Thyroid gland (tissue), 4 donors: Measurements from ENCODE around the gene HCRT. TPM values are rescaled to one million over a fixed set of nuclear protein-coding genes. Genes with fewer than 3 reads are reported as not detected.

Experiments
- DNase-seq, 2 donors: peaks; one replicate each; pipeline ENCODE4 v3.0.0-alpha.2; 2019
- H3K27ac ChIP-seq, 3 donors: fragments of 200-600 bp; sonication (generic); 1 replicate in 2 of 3; 2 replicates in 1 of 3; pipeline ENCODE4 v1.5.1; 2016 to 2019; ENCODE audit warnings: mild to moderate bottlenecking in 1 of 3, moderate library complexity in 1 of 3
- H3K27me3 ChIP-seq: fragments of 200-600 bp; sonication (generic); one replicate; pipeline ENCODE4 v1.5.1; 2019
- H3K36me3 ChIP-seq, 2 donors: fragments of 200-600 bp; sonication (generic); one replicate each; pipeline ENCODE4 v1.5.1; 2016 to 2019
- H3K4me1 ChIP-seq, 2 donors: fragments of 200-600 bp; sonication (generic); one replicate each; pipeline ENCODE4 v1.5.1; 2017 to 2019
- H3K4me3 ChIP-seq, 3 donors: fragments of 200-600 bp; sonication (generic); replicated peaks in 1 of 3; 1 replicate in 2 of 3; 2 replicates in 1 of 3; pipeline ENCODE4 v1.5.1; 2016; ENCODE audit warnings: mild to moderate bottlenecking in 1 of 3
- H3K9me3 ChIP-seq: fragments of 200-600 bp; sonication (generic); one replicate; pipeline ENCODE4 v1.5.1; 2017
- CTCF ChIP-seq, 6 experiments: fragments of 200-600 bp in 3 of 6; fragments of 450-650 bp in 3 of 6; sonication (generic) in 3 of 6; IDR thresholded peaks; one replicate each; pipeline ENCODE4 v1.5.1; 2016 to 2019; ENCODE audit warnings: antibody characterized with exemption in 6 of 6, mild to moderate bottlenecking in 2 of 6, inconsistent platforms in 1 of 6, moderate library complexity in 1 of 6
- POLR2A ChIP-seq, 2 donors: fragments of 450-650 bp; IDR thresholded peaks; one replicate each; pipeline ENCODE4 v1.6.1; 2017; ENCODE audit warnings: antibody characterized with exemption in 2 of 2, mild to moderate bottlenecking in 2 of 2, moderate library complexity in 1 of 2
- WGBS, 2 donors: methylation state at CpG; one replicate each; pipeline ENCODE4 v1.1.5; 2017; 5-methylcytosine and 5-hydroxymethylcytosine counted together
- intact Hi-C: fragments of 100-400 bp; cut with DNase I; formaldehyde crosslinking; loops from one replicate; pipeline ENCODE4 v1.15.1; 2023
- total RNA-seq, 4 donors: library from RNA; depleted of rRNA; stranded (reverse); fragments of >200 nt; gene quantifications; one replicate each; pipeline ENCODE4 v1.2.3, GENCODE V29; 2016

Gene HCRT
- total RNA-seq, 4 donors from 2014 or later: not detected

GRCh38 chr17:42198897-42199296 lies 13.6 kb upstream of the HCRT start:
- Histone ChIP-seq H3K4me1 (peaks cover 17 to 24% of the 10 kb centered on the region in 2 donors), H3K27ac (no peak overlapping the region), H3K4me3 (no peak overlapping the region), H3K36me3 (peaks cover 0 to 5% of the 10 kb centered on the region in 2 donors), H3K9me3 (no peaks in the 10 kb centered on the region), H3K27me3 (no peaks in the 10 kb centered on the region)
- no peak for DNase-seq
- 83 to 91% methylated on average over 4 of the region's 4 CpGs for WGBS, 2 donors
- TF ChIP-seq POLR2A (IDR thresholded peaks at IDR 0.05) (no peak), CTCF (IDR thresholded peaks at IDR 0.05) (no peak)
- intact Hi-C loops: no loop called here

GRCh38 chr17:42197564-42198156 lies 12.4 kb upstream of the HCRT start:
- peaks cover 17 to 24% of the 10 kb centered on the region in 2 donors for H3K4me1 ChIP-seq
- no peaks in the 10 kb centered on the region for H3K9me3 ChIP-seq
- intact Hi-C loops: no loop called here
- no peaks in the 10 kb centered on the region for H3K27me3 ChIP-seq
- no peak overlapping the region for H3K27ac ChIP-seq
- H3K36me3 ChIP-seq: peaks cover 0 to 5% of the 10 kb centered on the region in 2 donors
- WGBS, 2 donors: 93 to 95% methylated on average over 8 of the region's 8 CpGs
- no peak overlapping the region for H3K4me3 ChIP-seq
- DNase-seq: no peak
- no peak for TF ChIP-seq CTCF (IDR thresholded peaks at IDR 0.05)
- no peak for TF ChIP-seq POLR2A (IDR thresholded peaks at IDR 0.05)

- WGBS, 2 donors: 22 to 26% methylated on average over 23 to 24 of the region's 24 CpGs
- DNase-seq: peak; percentile 87
- no peaks in the 10 kb centered on the region for H3K27me3 ChIP-seq
- H3K36me3 ChIP-seq: no peaks in the 10 kb centered on the region
- peak in 1 of 2 donors; percentile 43 for TF ChIP-seq POLR2A (IDR thresholded peaks at IDR 0.05)
- peak in 1 of 6 experiments; percentile 36 for TF ChIP-seq CTCF (IDR thresholded peaks at IDR 0.05)
- peak within 1 kb of the TSS; percentile 18 to 87 (median 54) for H3K27ac ChIP-seq
- peaks cover 15 to 23% of the 10 kb centered on the region in 2 donors for H3K4me1 ChIP-seq
- intact Hi-C loops: no loop called here
- H3K4me3 ChIP-seq: peak within 1 kb of the TSS; percentile 29 to 61 (median 50)
- no peaks in the 10 kb centered on the region for H3K9me3 ChIP-seq
Observed at GRCh38 chr17:42193969-42194899, 9.0 kb upstream of the HCRT start, which contains the start of gene GHDC. Gene GHDC, minus strand, starts transcription at chr17:42194494. Its CDS starts 913 bp downstream, at chr17:42193581.

GRCh38 chr17:42193216-42193968 lies 8.1 kb upstream of the HCRT start:
- no peaks in the 10 kb centered on the region for H3K27me3 ChIP-seq
- H3K36me3 ChIP-seq: no peaks in the 10 kb centered on the region
- intact Hi-C loops: no loop called here
- no peak for TF ChIP-seq CTCF (IDR thresholded peaks at IDR 0.05)
- no peak for TF ChIP-seq POLR2A (IDR thresholded peaks at IDR 0.05)
- H3K9me3 ChIP-seq: no peaks in the 10 kb centered on the region
- H3K27ac ChIP-seq: peak overlapping the region in 2 of 3 donors; percentile 54 to 87
- no peak for DNase-seq
- peak overlapping the region; percentile 29 to 61 (median 50) for H3K4me3 ChIP-seq
- H3K4me1 ChIP-seq: peaks cover 15 to 23% of the 10 kb centered on the region in 2 donors
- 70 to 79% methylated on average over 7 to 8 of the region's 12 CpGs for WGBS, 2 donors
